Rectal smooth muscle tissue (tissue), 1 donor: ENCODE measurements around the gene HINT2.
A peak's percentile ranks its signal among the peaks of the same experiment; 100 is the strongest.

Experiments used
- H3K27ac ChIP-seq: one replicate; pipeline ENCODE4 v1.7.0; 2013; ENCODE audit warnings: low read depth, low read length, inconsistent platforms
- H3K27me3 ChIP-seq: one replicate; pipeline ENCODE4 v1.7.0; 2013; ENCODE audit warnings: low read length; ENCODE audit not compliant: control insufficient read depth, insufficient read depth
- H3K36me3 ChIP-seq: one replicate; pipeline ENCODE4 v1.7.0; 2013; ENCODE audit warnings: low read length; ENCODE audit not compliant: control insufficient read depth, insufficient read depth
- H3K4me1 ChIP-seq: one replicate; pipeline ENCODE4 v1.7.0; 2013; ENCODE audit warnings: low read length; ENCODE audit not compliant: control insufficient read depth, insufficient read depth
- H3K4me3 ChIP-seq: one replicate; pipeline ENCODE4 v1.7.0; 2013; ENCODE audit warnings: low read length
- H3K9ac ChIP-seq: one replicate; pipeline ENCODE4 v1.7.0; 2013; ENCODE audit warnings: low read length

HINT2 gene

GRCh38 chr9:35852267-35852815 lies 37.5 kb upstream of the HINT2 start:
- Histone ChIP-seq H3K9ac (no peak overlapping the region), H3K4me1 (no peaks in the 10 kb centered on the region), H3K36me3 (peaks cover 3% of the 10 kb centered on the region), H3K27ac (no peak overlapping the region), H3K27me3 (no peaks in the 10 kb centered on the region), H3K4me3 (no peak overlapping the region)

GRCh38 chr9:35847792-35848572 lies 33.1 kb upstream of the HINT2 start:
- no peak overlapping the region for H3K9ac ChIP-seq
- no peak overlapping the region for H3K4me3 ChIP-seq
- peaks cover 9% of the 10 kb centered on the region for H3K4me1 ChIP-seq
- no peaks in the 10 kb centered on the region for H3K36me3 ChIP-seq
- no peaks in the 10 kb centered on the region for H3K27me3 ChIP-seq
- H3K27ac ChIP-seq: peak overlapping the region; percentile 54

- Histone ChIP-seq H3K4me3 (no peak overlapping the region), H3K27ac (no peak overlapping the region), H3K36me3 (no peaks in the 10 kb centered on the region)
Observed at GRCh38 chr9:35845824-35846771, 31.3 kb upstream of the HINT2 start.

GRCh38 chr9:35844628-35845270 lies 29.9 kb upstream of the HINT2 start:
- no peak overlapping the region for H3K9ac ChIP-seq
- peak overlapping the region; percentile 67 for H3K27ac ChIP-seq
- H3K4me1 ChIP-seq: peaks cover 9% of the 10 kb centered on the region
- no peak overlapping the region for H3K4me3 ChIP-seq
- H3K27me3 ChIP-seq: no peaks in the 10 kb centered on the region
- no peaks in the 10 kb centered on the region for H3K36me3 ChIP-seq

More at GRCh38 chr9:35845824-35846771, 31.3 kb upstream of the HINT2 start:
- peaks cover 9% of the 10 kb centered on the region for H3K4me1 ChIP-seq
- H3K27me3 ChIP-seq: no peaks in the 10 kb centered on the region
- no peak overlapping the region for H3K9ac ChIP-seq

- H3K27ac ChIP-seq: no peak overlapping the region
- no peak overlapping the region for H3K4me3 ChIP-seq
- no peaks in the 10 kb centered on the region for H3K27me3 ChIP-seq
- H3K9ac ChIP-seq: no peak overlapping the region
- H3K4me1 ChIP-seq: peaks cover 9% of the 10 kb centered on the region
- no peaks in the 10 kb centered on the region for H3K36me3 ChIP-seq
Observed at GRCh38 chr9:35842795-35843194, 28.0 kb upstream of the HINT2 start.

GRCh38 chr9:35842020-35842745 lies 27.3 kb upstream of the HINT2 start:
- Histone ChIP-seq H3K4me1 (peaks cover 9% of the 10 kb centered on the region), H3K9ac (no peak overlapping the region), H3K36me3 (no peaks in the 10 kb centered on the region), H3K27ac (no peak overlapping the region), H3K4me3 (no peak overlapping the region), H3K27me3 (no peaks in the 10 kb centered on the region)

- H3K4me1 ChIP-seq: peaks cover 9% of the 10 kb centered on the region
- no peaks in the 10 kb centered on the region for H3K27me3 ChIP-seq
- no peak overlapping the region for H3K27ac ChIP-seq
- no peak overlapping the region for H3K9ac ChIP-seq
- H3K36me3 ChIP-seq: no peaks in the 10 kb centered on the region
- no peak overlapping the region for H3K4me3 ChIP-seq
Observed at GRCh38 chr9:35841645-35841900, 26.7 kb upstream of the HINT2 start.

- H3K9ac ChIP-seq: no peak overlapping the region
- H3K27ac ChIP-seq: no peak overlapping the region
- no peaks in the 10 kb centered on the region for H3K36me3 ChIP-seq
- no peaks in the 10 kb centered on the region for H3K27me3 ChIP-seq
- peaks cover 9% of the 10 kb centered on the region for H3K4me1 ChIP-seq
- H3K4me3 ChIP-seq: no peak overlapping the region
Observed at GRCh38 chr9:35840881-35841644, 26.2 kb upstream of the HINT2 start.

GRCh38 chr9:35839926-35840325 lies 25.1 kb upstream of the HINT2 start:
- Histone ChIP-seq H3K4me3 (no peak overlapping the region), H3K9ac (no peak overlapping the region), H3K4me1 (peaks cover 9% of the 10 kb centered on the region), H3K27me3 (no peaks in the 10 kb centered on the region), H3K36me3 (no peaks in the 10 kb centered on the region), H3K27ac (no peak overlapping the region)

GRCh38 chr9:35836595-35836994 lies 21.8 kb upstream of the HINT2 start:
- H3K4me3 ChIP-seq: no peak overlapping the region
- H3K4me1 ChIP-seq: no peaks in the 10 kb centered on the region
- H3K36me3 ChIP-seq: no peaks in the 10 kb centered on the region
- H3K9ac ChIP-seq: no peak overlapping the region
- H3K27ac ChIP-seq: no peak overlapping the region
- H3K27me3 ChIP-seq: no peaks in the 10 kb centered on the region

GRCh38 chr9:35835766-35836165 lies 20.9 kb upstream of the HINT2 start:
- no peak overlapping the region for H3K27ac ChIP-seq
- H3K9ac ChIP-seq: no peak overlapping the region
- H3K36me3 ChIP-seq: no peaks in the 10 kb centered on the region
- H3K4me1 ChIP-seq: peaks cover 2% of the 10 kb centered on the region
- H3K27me3 ChIP-seq: no peaks in the 10 kb centered on the region
- H3K4me3 ChIP-seq: no peak overlapping the region
